Gastroesophageal sphincter (tissue), 3 donors: ENCODE measurements around the gene SNCB.

ENCODE experiments used
- CTCF ChIP-seq, 4 experiments: fragments of 200-600 bp in 2 of 4; fragments of 450-650 bp in 2 of 4; sonication (generic) in 1 of 4; IDR thresholded peaks; one replicate each; pipeline ENCODE4 v1.5.1; 2017 to 2019; ENCODE audit warnings: antibody characterized with exemption in 4 of 4, mild to moderate bottlenecking in 2 of 4, moderate library complexity in 2 of 4
- EP300 ChIP-seq: sonication (generic); formaldehyde crosslinking; IDR thresholded peaks from one replicate; pipeline ENCODE4 v1.6.1; 2017; ENCODE audit warnings: antibody characterized with exemption, mild to moderate bottlenecking
- POLR2A ChIP-seq, 2 donors: fragments of 450-650 bp; IDR thresholded peaks; one replicate each; pipeline ENCODE4 v1.6.1; 2017; ENCODE audit warnings: antibody characterized with exemption in 2 of 2, mild to moderate bottlenecking in 2 of 2, moderate library complexity in 1 of 2

GRCh38 chr5:176632745-176633144 is 2.4 kb upstream of the SNCB start:
- TF ChIP-seq CTCF (IDR thresholded peaks at IDR 0.05): no peak
- no peak for TF ChIP-seq POLR2A (IDR thresholded peaks at IDR 0.05)
- no peak for TF ChIP-seq EP300
